Measurements from ENCODE around the gene VPS13D. TPM values are rescaled to one million over a fixed set of nuclear protein-coding genes. Genes with fewer than 3 reads are reported as not detected.

The VPS13D gene
- total and polyA plus RNA-seq, 3 donors from 2014 or later: 51.9 to 125 (median 86.8) TPM

- intact Hi-C loops (cut with DNase I; ENCODE audit: low total_unique reads): no loop called here
- DNase-seq: no peak
- Histone ChIP-seq H3K27me3 (no peaks in the 10 kb centered on the region), H3K4me1 (peaks cover 25% of the 10 kb centered on the region), H3K9me3 (no peaks in the 10 kb centered on the region), H3K4me3 (no peak overlapping the region), H3K36me3 (ENCODE audit: low read depth, missing control alignments) (no peaks in the 10 kb centered on the region), H3K27ac (no peak overlapping the region)
- WGBS, 2 donors: 70 to 82% methylated on average over 8 of the region's 8 CpGs
- TF ChIP-seq POLR2A (IDR thresholded peaks at IDR 0.05): no peak
- TF ChIP-seq CTCF (IDR thresholded peaks at IDR 0.05): no peak
Observed at GRCh38 chr1:12435639-12436344, 206.0 kb downstream of the VPS13D start.

GRCh38 chr1:12436345-12436658 lies 206.5 kb downstream of the VPS13D start:
- Histone ChIP-seq H3K27me3 (no peaks in the 10 kb centered on the region), H3K4me3 (no peak overlapping the region), H3K27ac (no peak overlapping the region), H3K36me3 (ENCODE audit: low read depth, missing control alignments) (no peaks in the 10 kb centered on the region), H3K4me1 (peaks cover 25% of the 10 kb centered on the region), H3K9me3 (no peaks in the 10 kb centered on the region)
- no peak for DNase-seq
- no peak for TF ChIP-seq CTCF (IDR thresholded peaks at IDR 0.05)
- no peak for TF ChIP-seq POLR2A (IDR thresholded peaks at IDR 0.05)
- WGBS, 2 donors: 67 to 73% methylated on average over 2 of the region's 2 CpGs
- intact Hi-C loops (cut with DNase I; ENCODE audit: low total_unique reads): no loop called here

- Histone ChIP-seq H3K9me3 (no peaks in the 10 kb centered on the region), H3K36me3 (ENCODE audit: low read depth, missing control alignments) (no peaks in the 10 kb centered on the region), H3K27me3 (no peaks in the 10 kb centered on the region), H3K4me1 (peaks cover 25% of the 10 kb centered on the region), H3K27ac (no peak overlapping the region), H3K4me3 (no peak overlapping the region)
- 96% methylated on average over 12 of the region's 12 CpGs for WGBS, 2 donors
- intact Hi-C loops (cut with DNase I; ENCODE audit: low total_unique reads): no loop called here
- TF ChIP-seq POLR2A (IDR thresholded peaks at IDR 0.05): no peak
- TF ChIP-seq CTCF (IDR thresholded peaks at IDR 0.05): no peak
- DNase-seq: no peak
Observed at GRCh38 chr1:12436817-12437599, 207.2 kb downstream of the VPS13D start.

GRCh38 chr1:12437629-12438028 lies 207.8 kb downstream of the VPS13D start:
- no peaks in the 10 kb centered on the region for H3K27me3 ChIP-seq
- TF ChIP-seq CTCF (IDR thresholded peaks at IDR 0.05) (no peak), POLR2A (IDR thresholded peaks at IDR 0.05) (no peak)
- no peaks in the 10 kb centered on the region for H3K9me3 ChIP-seq
- intact Hi-C loops (cut with DNase I; ENCODE audit: low total_unique reads): no loop called here
- DNase-seq: no peak
- H3K4me3 ChIP-seq: no peak overlapping the region
- H3K4me1 ChIP-seq: peaks cover 23% of the 10 kb centered on the region
- H3K36me3 ChIP-seq (ENCODE audit: low read depth, missing control alignments): no peaks in the 10 kb centered on the region
- 84 to 89% methylated on average over 2 of the region's 2 CpGs for WGBS, 2 donors
- H3K27ac ChIP-seq: no peak overlapping the region

All from testis (tissue), 3 donors.